ENCODE results near the gene FUS. TPM values are rescaled to one million over a fixed set of nuclear protein-coding genes. Genes with fewer than 3 reads are reported as not detected.

Gene FUS
- total and polyA plus RNA-seq, 9 of the 15 experiments (the other 6 are each of a cell fraction or from before 2014, with no cell fraction given), result 43.9 to 575 (median 87.2) TPM

- 62% methylated on average over 6 of the region's 6 CpGs for WGBS (ENCODE audit: insufficient coverage, low coverage, missing lambda C conversion rate)
- ATAC-seq, result no peak
- POLR2A ChIA-PET, result interaction anchor here (0.7 to 4.2 kb wide), 4 partner anchors 17 to 159 kb away, joined by 3 to 23 read pairs (median 8); partner anchors contain the start of genes FUS and KAT8
- no TSS peak for BruUV-seq (replicated peaks)
- H3K27ac ChIP-seq (ENCODE audit: extremely low read depth, low read depth, low read length), result no peak overlapping the region
- no peaks in the 10 kb centered on the region for H3K9me1 ChIP-seq (ENCODE audit: control insufficient read depth, insufficient read depth, low read length)
- in situ Hi-C loops (cut with MboI), result no loop called here
- H3K9me3 ChIP-seq (replicated peaks; ENCODE audit: control insufficient read depth, insufficient read depth, low read depth, low read length), result no peaks in the 10 kb centered on the region
- H3K9ac ChIP-seq (ENCODE audit: insufficient read depth in 1 of 2, low read depth in 2 of 2, low read length in 2 of 2), result peak overlapping the region in 1 of 2 experiments; percentile 87; a peak in 2 of 4 replicates
- DNase-seq (ENCODE audit: extremely low read depth in 1 of 4, low spot score in 3 of 4), result no peak
- H3K27me3 ChIP-seq (ENCODE audit: control insufficient read depth in 2 of 2, insufficient read depth in 2 of 2, low read length in 2 of 2), result no peaks in the 10 kb centered on the region
- peaks cover 33 to 81% of the 10 kb centered on the region in 2 experiments for H3K4me1 ChIP-seq (replicated peaks in 1 of 2; ENCODE audit: control insufficient read depth in 2 of 2, insufficient read depth in 2 of 2, low read length in 2 of 2)
- FAIRE-seq, result no peak
- no peaks in the 10 kb centered on the region for H4K20me1 ChIP-seq (replicated peaks; ENCODE audit: control insufficient read depth, insufficient read depth, low read length)
- H2AFZ ChIP-seq (ENCODE audit: low read depth, low read length), result no peak overlapping the region
- TF ChIP-seq AFF4 (CRISPR knock-in tag; IDR thresholded peaks at IDR 0.05) (no peak), JUN (IDR thresholded peaks at IDR 0.05; ENCODE audit: borderline replicate concordance, low read depth, low read length) (no peak), JUN (CRISPR knock-in tag; IDR thresholded peaks at IDR 0.05; ENCODE audit: borderline replicate concordance) (no peak), SMARCC2 (IDR thresholded peaks at IDR 0.05; ENCODE audit: low read depth) (no peak), ZNF592 (IDR thresholded peaks at IDR 0.05) (no peak), NFATC3 (IDR thresholded peaks at IDR 0.05) (no peak), NFE2 (IDR thresholded peaks at IDR 0.05; ENCODE audit: low read depth) (no peak), OTX1 (CRISPR knock-in tag; IDR thresholded peaks at IDR 0.05) (no peak), ADNP (tag; IDR thresholded peaks at IDR 0.05) (no peak)
- H3K4me3 ChIP-seq, result no peak overlapping the region
- peak overlapping the region; percentile 81; the same call in 1 of the 2 replicates for H3K4me2 ChIP-seq (ENCODE audit: insufficient read depth, low read length)
- no peaks in the 10 kb centered on the region for H3K79me2 ChIP-seq (ENCODE audit: control insufficient read depth, insufficient read depth, low read length)
- CTCF ChIA-PET (ENCODE audit: low intra/inter-chr PET ratio), result no interaction called here
- intact Hi-C loops (cut with micrococcal nuclease), result no loop called here
- H3K36me3 ChIP-seq (ENCODE audit: control insufficient read depth, insufficient read depth, low read length), result peaks cover 14% of the 10 kb centered on the region; the same call in 1 of the 3 replicates
Measured at GRCh38 chr16:31136287-31136662, 43.7 kb upstream of the FUS start.
